Gastrocnemius medialis (tissue), 4 donors: ENCODE measurements around the gene HPF1.

Experiments used
- CTCF ChIP-seq, 5 experiments: fragments of 450-650 bp in 3 of 5; fragments of 200-600 bp in 2 of 5; sonication (generic) in 2 of 5; IDR thresholded peaks in 4 of 5; conservative IDR thresholded peaks in 1 of 5; 1 replicate in 4 of 5; 2 replicates in 1 of 5; pipeline ENCODE4 v1.5.1; 2016 to 2019; ENCODE audit warnings: antibody characterized with exemption in 5 of 5, mild to moderate bottlenecking in 3 of 5, moderate library complexity in 3 of 5
- POLR2A ChIP-seq, 2 donors: fragments of 450-650 bp; IDR thresholded peaks; one replicate each; pipeline ENCODE4 v1.6.1; 2017; ENCODE audit warnings: antibody characterized with exemption in 2 of 2, mild to moderate bottlenecking in 2 of 2, moderate library complexity in 2 of 2

GRCh38 chr4:169768385-169768784 lies 10.6 kb upstream of the HPF1 start:
- TF ChIP-seq CTCF (IDR thresholded peaks at IDR 0.05 in 4 of 5, conservative IDR thresholded peaks at IDR 0.05 in 1 of 5) (no peak), POLR2A (IDR thresholded peaks at IDR 0.05) (no peak)
